Measurements from ENCODE around the gene ANKEF1. TPM values are rescaled to one million over a fixed set of nuclear protein-coding genes. Genes with fewer than 3 reads are reported as not detected.

The ANKEF1 gene
- total RNA-seq, 1 donor from 2014 or later = 12.5 TPM

GRCh38 chr20:10076126-10077080, 41.6 kb downstream of the ANKEF1 start:
- TF ChIP-seq CTCF (IDR thresholded peaks at IDR 0.05; ENCODE audit: unreplicated experiment) = no peak
- no peak overlapping the region for H3K4me3 Mint-ChIP-seq (ENCODE audit: low read depth)
- H3K4me1 Mint-ChIP-seq (ENCODE audit: low read depth) = peaks cover 3% of the 10 kb centered on the region
- H3K9me3 Mint-ChIP-seq (ENCODE audit: low read depth) = no peaks in the 10 kb centered on the region
- H3K27ac Mint-ChIP-seq = no peak overlapping the region
- DNase-seq (ENCODE audit: low spot score, unreplicated experiment) = no peak
- no peaks in the 10 kb centered on the region for H3K36me3 Mint-ChIP-seq (ENCODE audit: insufficient read depth)
- H3K27me3 Mint-ChIP-seq = no peaks in the 10 kb centered on the region

GRCh38 chr20:10077081-10077471, 42.3 kb downstream of the ANKEF1 start:
- Mint-ChIP-seq H3K27ac (no peak overlapping the region), H3K4me3 (ENCODE audit: low read depth) (no peak overlapping the region), H3K27me3 (no peaks in the 10 kb centered on the region), H3K36me3 (ENCODE audit: insufficient read depth) (no peaks in the 10 kb centered on the region), H3K9me3 (ENCODE audit: low read depth) (no peaks in the 10 kb centered on the region), H3K4me1 (ENCODE audit: low read depth) (peaks cover 3% of the 10 kb centered on the region)
- peak; percentile 53 for TF ChIP-seq CTCF (IDR thresholded peaks at IDR 0.05; ENCODE audit: unreplicated experiment)
- DNase-seq (ENCODE audit: low spot score, unreplicated experiment) = no peak

DNA sequence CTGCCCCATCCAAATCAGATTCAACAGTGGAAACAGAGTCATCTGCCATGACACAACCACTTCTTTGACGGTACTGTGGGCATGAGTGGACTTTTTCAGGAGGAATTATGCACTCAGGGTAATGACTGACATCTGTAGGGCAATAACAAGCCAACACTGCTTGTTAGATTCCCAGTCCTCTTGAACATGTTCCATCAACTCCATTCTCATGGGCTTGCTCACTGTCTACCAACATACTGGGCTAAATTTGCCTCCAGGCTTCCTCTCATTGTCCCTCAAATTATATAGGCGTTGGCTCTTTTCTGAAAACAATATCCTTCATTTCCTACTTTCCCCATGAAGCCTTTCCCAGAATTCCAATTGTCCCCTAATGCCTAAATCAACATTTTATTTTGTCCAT, 43.1 kb downstream of the ANKEF1 start:
- no peaks in the 10 kb centered on the region for H3K27me3 Mint-ChIP-seq
- no peak for TF ChIP-seq CTCF (IDR thresholded peaks at IDR 0.05; ENCODE audit: unreplicated experiment)

DNA sequence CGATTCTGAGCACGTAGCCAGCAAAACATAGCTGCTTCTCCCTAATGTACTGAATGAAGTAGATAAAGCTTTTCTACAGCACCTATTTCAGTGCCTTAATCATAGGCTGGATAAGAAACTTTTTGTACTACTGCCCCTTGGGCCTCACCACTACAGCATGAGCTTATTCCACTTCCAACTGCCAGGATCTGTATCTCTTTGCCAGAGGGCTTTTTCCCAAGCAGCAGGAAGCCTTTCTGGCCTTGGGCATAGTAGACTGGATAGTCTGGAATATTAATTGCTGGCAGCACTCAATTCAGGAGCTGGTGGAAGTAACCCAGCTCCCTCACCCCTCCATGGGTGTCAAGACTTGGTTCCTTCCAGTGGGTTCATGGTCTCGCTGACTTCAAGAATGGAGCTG, 43.6 kb downstream of the ANKEF1 start:
- DNase-seq (ENCODE audit: low spot score, unreplicated experiment) = no peak
- Mint-ChIP-seq H3K36me3 (ENCODE audit: insufficient read depth) (no peaks in the 10 kb centered on the region), H3K27me3 (no peaks in the 10 kb centered on the region), H3K9me3 (ENCODE audit: low read depth) (no peaks in the 10 kb centered on the region), H3K27ac (no peak overlapping the region), H3K4me1 (ENCODE audit: low read depth) (peaks cover 3% of the 10 kb centered on the region), H3K4me3 (ENCODE audit: low read depth) (no peak overlapping the region)
- no peak for TF ChIP-seq CTCF (IDR thresholded peaks at IDR 0.05; ENCODE audit: unreplicated experiment)

More for the DNA sequence above, 43.1 kb downstream of the ANKEF1 start:
- no peaks in the 10 kb centered on the region for H3K36me3 Mint-ChIP-seq (ENCODE audit: insufficient read depth)
- no peak overlapping the region for H3K27ac Mint-ChIP-seq
- peaks cover 3% of the 10 kb centered on the region for H3K4me1 Mint-ChIP-seq (ENCODE audit: low read depth)
- no peaks in the 10 kb centered on the region for H3K9me3 Mint-ChIP-seq (ENCODE audit: low read depth)
- DNase-seq (ENCODE audit: low spot score, unreplicated experiment) = no peak
- no peak overlapping the region for H3K4me3 Mint-ChIP-seq (ENCODE audit: low read depth)

GRCh38 chr20:10079964-10080363, 45.2 kb downstream of the ANKEF1 start:
- H3K27ac Mint-ChIP-seq = no peak overlapping the region
- no peak for DNase-seq (ENCODE audit: low spot score, unreplicated experiment)
- no peaks in the 10 kb centered on the region for H3K36me3 Mint-ChIP-seq (ENCODE audit: insufficient read depth)
- no peaks in the 10 kb centered on the region for H3K27me3 Mint-ChIP-seq
- H3K4me3 Mint-ChIP-seq (ENCODE audit: low read depth) = no peak overlapping the region
- H3K4me1 Mint-ChIP-seq (ENCODE audit: low read depth) = peaks cover 3% of the 10 kb centered on the region
- H3K9me3 Mint-ChIP-seq (ENCODE audit: low read depth) = no peaks in the 10 kb centered on the region
- TF ChIP-seq CTCF (IDR thresholded peaks at IDR 0.05; ENCODE audit: unreplicated experiment) = no peak

All from progenitor cell of endocrine pancreas (in vitro differentiated cells).